Suprapubic skin (tissue), 3 donors: Measurements from ENCODE around the gene SELE.

Experiments
- CTCF ChIP-seq, 2 donors: fragments of 200-600 bp in 1 of 2; fragments of 450-650 bp in 1 of 2; sonication (generic) in 1 of 2; IDR thresholded peaks; one replicate each; pipeline ENCODE4 v1.5.1; 2016 to 2019; ENCODE audit warnings: antibody characterized with exemption in 2 of 2, mild to moderate bottlenecking in 1 of 2, moderate library complexity in 1 of 2
- EP300 ChIP-seq: sonication (generic); formaldehyde crosslinking; IDR thresholded peaks from one replicate; pipeline ENCODE4 v1.6.1; 2017; ENCODE audit warnings: antibody characterized with exemption
- POLR2A ChIP-seq, 2 donors: fragments of 450-650 bp; IDR thresholded peaks; one replicate each; pipeline ENCODE4 v1.6.1; 2017; ENCODE audit warnings: antibody characterized with exemption in 2 of 2, mild to moderate bottlenecking in 2 of 2, moderate library complexity in 2 of 2

- TF ChIP-seq CTCF (IDR thresholded peaks at IDR 0.05) (no peak), EP300 (no peak), POLR2A (IDR thresholded peaks at IDR 0.05) (no peak)
Observed at GRCh38 chr1:169727307-169727706, 6.6 kb downstream of the SELE start.
